RWPE1 (cell line): ENCODE results near the gene NUAK1.

Source experiments
- CTCF ChIA-PET: fragments of 350-600 bp; sonication (Branson Sonifier 250); formaldehyde crosslinking; extraction: SDS; loops from one replicate; lab custom pipeline; 2021; lab: Yijun Ruan, JAX
- POLR2A ChIA-PET: fragments of 400-600 bp; formaldehyde crosslinking; extraction: SDS; loops from one replicate; lab custom pipeline; 2020; ENCODE audit warnings: antibody characterized with exemption; ENCODE audit not compliant: low non-redundant PET; lab: Yijun Ruan, JAX
- DNase-seq: peaks from one replicate; pipeline ENCODE4 v3.0.0; 2012; ENCODE audit warnings: low spot score
- H3K27ac ChIP-seq: fragments of 450-650 bp; 2 replicates; pipeline ENCODE4 v1.5.1; 2017
- CTCF ChIP-seq: fragments of 450-650 bp; conservative IDR thresholded peaks from 2 replicates; pipeline ENCODE4 v1.5.1; 2017; ENCODE audit warnings: low read depth, mild to moderate bottlenecking

Gene NUAK1

GRCh38 chr12:106039646-106040404 lies 98.9 kb downstream of the NUAK1 start:
- POLR2A ChIA-PET, result no interaction called here
- CTCF ChIA-PET, result no interaction called here
- no peak for DNase-seq
- no peak overlapping the region for H3K27ac ChIP-seq
- TF ChIP-seq CTCF, result no peak

DNA sequence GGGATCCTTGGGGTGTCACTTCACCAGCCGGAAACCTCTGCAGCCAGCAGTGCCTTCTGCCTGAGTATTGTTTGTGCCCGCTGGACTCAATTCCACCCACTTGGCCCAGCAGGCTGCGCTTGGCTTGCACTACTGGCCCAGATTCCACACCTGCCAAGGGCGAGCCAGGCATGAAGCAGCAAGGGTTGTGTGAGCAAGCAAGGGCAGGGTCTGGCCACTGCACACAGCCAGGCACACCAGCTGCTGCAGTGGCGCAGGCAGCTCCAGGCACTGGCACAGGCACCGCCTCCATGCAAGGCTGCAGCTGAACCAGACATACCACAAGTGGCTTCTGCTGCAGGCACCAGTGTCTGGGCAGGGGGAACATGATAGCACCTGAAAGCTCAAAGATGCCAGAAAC lies 99.5 kb downstream of the NUAK1 start:
- no peak overlapping the region for H3K27ac ChIP-seq
- no peak for DNase-seq
- no peak for TF ChIP-seq CTCF
- CTCF ChIA-PET, result no interaction called here
- POLR2A ChIA-PET, result no interaction called here

- no peak for TF ChIP-seq CTCF
- H3K27ac ChIP-seq, result no peak overlapping the region
- POLR2A ChIA-PET, result no interaction called here
- no peak for DNase-seq
- CTCF ChIA-PET, result no interaction called here
Measured at GRCh38 chr12:106037524-106038298, 101.0 kb downstream of the NUAK1 start.

DNA sequence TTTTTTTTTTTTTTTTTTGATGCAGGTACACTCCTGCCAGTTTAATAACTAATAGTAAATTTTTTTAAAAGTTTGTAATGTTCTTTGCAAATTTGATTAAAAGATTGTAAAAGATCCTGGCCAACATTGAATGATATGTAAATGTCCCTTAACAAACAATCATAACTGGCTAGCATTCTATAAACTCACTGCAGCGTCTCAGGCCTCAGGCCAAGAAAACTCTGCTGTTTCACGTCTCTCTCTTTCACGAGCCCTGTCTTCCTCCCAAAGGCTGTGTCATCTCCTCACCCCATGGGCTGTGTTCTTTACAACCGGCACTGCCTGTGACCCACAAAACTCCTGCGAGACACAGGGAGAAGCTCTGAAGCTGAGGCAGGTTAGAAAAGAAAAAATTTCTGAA lies 103.3 kb downstream of the NUAK1 start:
- TF ChIP-seq CTCF, result no peak
- ChIA-PET POLR2A (no interaction called here), CTCF (no interaction called here)

DNA sequence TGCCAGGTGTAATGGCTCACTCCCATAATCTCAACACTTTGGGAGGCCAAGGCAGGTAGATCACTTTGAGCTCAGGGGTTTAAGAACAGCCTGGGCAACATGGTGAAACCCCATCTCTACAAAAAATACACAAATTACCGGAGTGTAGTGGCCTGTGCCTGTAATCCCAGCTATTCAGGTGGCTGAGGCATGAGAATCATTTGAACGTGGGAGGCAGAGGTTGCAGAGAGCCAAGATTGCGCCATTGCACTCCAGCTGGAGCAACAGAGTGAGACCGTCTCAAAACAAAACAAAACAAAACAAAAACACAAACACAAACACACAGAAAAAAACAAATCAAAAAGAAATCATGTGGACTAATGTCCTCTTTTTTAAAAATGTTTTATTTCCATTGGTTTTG lies 104.4 kb downstream of the NUAK1 start:
- TF ChIP-seq CTCF, result no peak
- H3K27ac ChIP-seq, result no peak overlapping the region
- ChIA-PET POLR2A (no interaction called here), CTCF (interaction anchor here (0.7 kb wide), 1 partner anchor 70 kb away, joined by 3 read pairs; no protein-coding TSS in a partner anchor)
- no peak for DNase-seq

More for the DNA sequence above, 103.3 kb downstream of the NUAK1 start:
- H3K27ac ChIP-seq, result no peak overlapping the region
- no peak for DNase-seq

GRCh38 chr12:106033161-106033675 lies 105.5 kb downstream of the NUAK1 start:
- ChIA-PET CTCF (no interaction called here), POLR2A (no interaction called here)
- DNase-seq, result no peak
- no peak overlapping the region for H3K27ac ChIP-seq
- TF ChIP-seq CTCF, result no peak
